DMS114 treated with DMSO at 0.1 percent for 48 hours (cell line): ENCODE results near the gene FAM216A.
"Not testable (repeated sequence)": the region's sequence is repeated elsewhere in the genome, so short reads cannot be mapped to it uniquely, and the experiment has no call there.

Source experiments
- DNase-seq: peaks from one replicate; lab custom pipeline; 2025; ENCODE audit not compliant: unreplicated experiment; lab: John Stamatoyannopoulos, UW

FAM216A gene

GRCh38 chr12:110468214-110469048, at the start of gene FAM216A, which contains the start of gene GPN3:
FAM216A (plus strand) TSS chr12:110468845; CDS start chr12:110468876, 31 bp downstream.
GPN3 (minus strand) TSS chr12:110468257; CDS start chr12:110468203, 54 bp downstream.
- DNase-seq, result peak; percentile 98

GRCh38 chr12:110420644-110421043, 48.0 kb upstream of the FAM216A start:
- not testable (repeated sequence) for DNase-seq

GRCh38 chr12:110421159-110421661, 47.4 kb upstream of the FAM216A start:
- DNase-seq, result no peak

- DNase-seq, result no peak
Measured at GRCh38 chr12:110421701-110422100, 46.9 kb upstream of the FAM216A start.

GRCh38 chr12:110424237-110424636, 44.4 kb upstream of the FAM216A start:
- DNase-seq, result no peak

- DNase-seq, result no peak
Measured at GRCh38 chr12:110426406-110426805, 42.2 kb upstream of the FAM216A start.

- not testable (repeated sequence) for DNase-seq
Measured at GRCh38 chr12:110429676-110430075, 39.0 kb upstream of the FAM216A start.

GRCh38 chr12:110431957-110432587, 36.6 kb upstream of the FAM216A start:
- no peak for DNase-seq

- no peak for DNase-seq
Measured at GRCh38 chr12:110436231-110436630, 32.4 kb upstream of the FAM216A start.

- DNase-seq, result no peak
Measured at GRCh38 chr12:110444455-110444854, 24.2 kb upstream of the FAM216A start.

GRCh38 chr12:110449799-110450497, 18.7 kb upstream of the FAM216A start, which contains the start of gene ARPC3:
ARPC3 (minus strand) TSS chr12:110450337; CDS start chr12:110450260, 77 bp downstream.
- peak; percentile 91 for DNase-seq

- DNase-seq, result no peak
Measured at GRCh38 chr12:110451263-110451662, 17.4 kb upstream of the FAM216A start.

- no peak for DNase-seq
Measured at GRCh38 chr12:110453569-110454296, 14.9 kb upstream of the FAM216A start.

GRCh38 chr12:110458756-110459155, 9.9 kb upstream of the FAM216A start:
- DNase-seq, result no peak

GRCh38 chr12:110461189-110461588, 7.5 kb upstream of the FAM216A start:
- DNase-seq, result not testable (repeated sequence)

- DNase-seq, result no peak
Measured at GRCh38 chr12:110465024-110465423, 3.6 kb upstream of the FAM216A start.

- DNase-seq, result not testable (repeated sequence)
Measured at GRCh38 chr12:110465765-110466164, 2.9 kb upstream of the FAM216A start.

- no peak for DNase-seq
Measured at GRCh38 chr12:110466791-110467190, 1.9 kb upstream of the FAM216A start.

- no peak for DNase-seq
Measured at GRCh38 chr12:110467847-110468213, 815 bp upstream of the FAM216A start.

GRCh38 chr12:110475426-110475825, 6.8 kb downstream of the FAM216A start:
- DNase-seq, result no peak
